GM21737 (cell line): Measurements from ENCODE around the gene ILDR1.
A peak's percentile ranks its signal among the peaks of the same experiment; 100 is the strongest.

Experiments used
- ATAC-seq: cut with Tn5 transposase; IDR thresholded peaks from one replicate; pipeline ENCODE4 v1.9.1; 2021; ENCODE audit warnings: mild to moderate bottlenecking, moderate library complexity; ENCODE audit not compliant: unreplicated experiment

The ILDR1 gene

GRCh38 chr3:122021037-122021436, 1.0 kb downstream of the ILDR1 start:
- ATAC-seq = no peak

DNA sequence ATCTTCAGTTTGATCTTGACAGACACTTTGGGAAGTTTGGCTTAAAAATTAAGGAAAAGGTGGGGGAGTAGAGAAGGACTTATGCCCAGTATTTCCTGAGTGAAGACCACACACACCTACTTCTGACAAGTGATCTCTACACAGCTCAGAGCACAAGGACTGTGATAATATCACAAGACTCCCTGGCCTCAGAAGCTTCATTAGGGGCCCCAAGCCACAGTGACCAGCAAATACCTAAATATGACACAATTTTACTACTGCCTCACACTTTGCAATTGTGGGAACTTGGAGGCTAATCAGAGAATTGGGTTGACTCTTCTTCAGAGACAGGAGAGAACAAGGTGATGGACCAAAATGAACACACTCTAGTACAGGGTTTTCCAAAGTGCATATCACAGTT, 2.6 kb downstream of the ILDR1 start:
- no peak for ATAC-seq

- peak; percentile 69 for ATAC-seq
Measured at GRCh38 chr3:122014741-122015140, 7.3 kb downstream of the ILDR1 start.

DNA sequence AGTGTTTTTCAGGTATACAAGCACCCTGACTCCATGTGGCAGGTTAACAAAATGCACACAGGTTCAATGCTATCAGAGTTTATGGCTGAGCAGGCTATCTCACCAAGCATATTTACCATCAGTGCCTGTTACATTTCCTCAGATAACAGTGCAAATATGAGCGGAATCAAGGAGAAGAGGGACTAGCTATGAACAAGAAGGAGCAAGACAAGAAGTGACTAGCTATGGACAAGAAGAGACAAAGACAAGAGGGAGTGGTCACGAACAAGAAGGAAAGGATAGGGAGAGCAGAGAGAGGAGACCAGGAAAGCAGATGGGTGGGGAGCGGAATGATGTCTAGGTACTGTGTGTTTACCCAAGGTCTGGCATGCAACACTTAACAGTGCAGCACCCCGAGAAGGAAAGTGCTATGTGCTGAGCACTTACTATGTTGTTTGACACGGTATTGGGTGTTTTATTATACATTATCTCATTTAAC, 8.6 kb downstream of the ILDR1 start:
- no peak for ATAC-seq

DNA sequence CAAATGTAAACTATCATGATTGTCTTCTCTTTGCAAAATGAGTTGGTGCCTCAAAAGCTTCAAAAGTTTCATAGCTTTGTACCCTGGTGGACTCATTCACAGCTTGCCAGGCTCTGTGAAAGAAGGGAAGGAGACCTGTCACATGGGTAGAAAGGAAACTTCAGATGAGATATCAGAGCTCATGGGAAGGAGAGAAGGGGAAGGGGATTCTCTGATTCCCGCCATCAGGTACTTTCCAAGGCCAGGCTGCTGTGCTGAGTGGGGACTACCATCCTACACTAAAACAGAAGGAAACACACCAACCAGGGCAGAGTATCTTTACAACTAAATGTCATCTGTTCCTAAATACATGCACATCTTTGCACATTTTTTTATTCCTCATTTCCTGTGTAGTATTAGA, 9.2 kb downstream of the ILDR1 start:
- no peak for ATAC-seq

- ATAC-seq = no peak
Measured at GRCh38 chr3:122011396-122011795, 10.7 kb downstream of the ILDR1 start.

GRCh38 chr3:122010506-122010905, 11.5 kb downstream of the ILDR1 start:
- no peak for ATAC-seq

- no peak for ATAC-seq
Measured at GRCh38 chr3:122008166-122008565, 13.9 kb downstream of the ILDR1 start.

- no peak for ATAC-seq
Measured at GRCh38 chr3:122006267-122006666, 15.8 kb downstream of the ILDR1 start.

GRCh38 chr3:122004991-122005565, 17.0 kb downstream of the ILDR1 start:
- ATAC-seq = peak; percentile 39

DNA sequence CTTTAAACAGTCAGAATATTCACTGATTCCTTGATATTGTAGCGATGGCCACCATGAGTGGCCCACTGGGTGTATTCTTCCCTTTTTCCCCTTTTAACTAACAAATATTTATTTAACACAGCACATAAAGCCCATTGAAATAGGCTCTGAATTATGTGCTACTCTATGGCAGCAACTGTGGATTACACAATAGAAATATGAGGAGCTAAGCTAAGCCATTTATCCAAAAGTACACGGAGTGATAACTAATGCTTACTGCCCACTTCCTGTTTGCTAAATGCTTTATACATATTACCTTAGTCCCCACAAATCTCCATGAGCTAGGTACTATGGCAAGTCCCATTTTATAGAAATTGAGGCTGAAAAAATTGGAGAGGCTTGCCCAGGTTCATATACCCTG, 17.9 kb downstream of the ILDR1 start:
- ATAC-seq = no peak

GRCh38 chr3:122003606-122004005, 18.4 kb downstream of the ILDR1 start:
- ATAC-seq = no peak

DNA sequence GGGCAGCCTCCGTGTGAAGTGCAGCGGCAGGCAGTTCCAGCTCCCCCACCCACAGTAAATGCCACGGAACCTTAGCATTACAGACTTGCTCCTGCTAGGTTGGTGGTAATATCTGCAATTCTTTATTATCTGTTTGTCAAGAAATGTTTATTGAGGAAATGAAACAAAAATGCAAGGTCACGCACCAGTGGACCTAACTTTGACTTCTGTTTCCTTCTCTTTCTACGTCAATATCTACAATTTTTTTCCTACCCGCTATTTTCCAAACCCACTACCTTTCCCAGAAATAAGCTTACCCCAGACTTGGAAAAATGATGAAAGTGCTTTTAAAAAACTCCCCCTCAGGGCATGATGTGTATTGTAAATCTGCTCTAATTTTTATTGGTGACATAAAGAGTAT, 18.9 kb downstream of the ILDR1 start:
- no peak for ATAC-seq

GRCh38 chr3:122002611-122003010, 19.4 kb downstream of the ILDR1 start:
- no peak for ATAC-seq

GRCh38 chr3:122001892-122002291, 20.2 kb downstream of the ILDR1 start:
- ATAC-seq = no peak

DNA sequence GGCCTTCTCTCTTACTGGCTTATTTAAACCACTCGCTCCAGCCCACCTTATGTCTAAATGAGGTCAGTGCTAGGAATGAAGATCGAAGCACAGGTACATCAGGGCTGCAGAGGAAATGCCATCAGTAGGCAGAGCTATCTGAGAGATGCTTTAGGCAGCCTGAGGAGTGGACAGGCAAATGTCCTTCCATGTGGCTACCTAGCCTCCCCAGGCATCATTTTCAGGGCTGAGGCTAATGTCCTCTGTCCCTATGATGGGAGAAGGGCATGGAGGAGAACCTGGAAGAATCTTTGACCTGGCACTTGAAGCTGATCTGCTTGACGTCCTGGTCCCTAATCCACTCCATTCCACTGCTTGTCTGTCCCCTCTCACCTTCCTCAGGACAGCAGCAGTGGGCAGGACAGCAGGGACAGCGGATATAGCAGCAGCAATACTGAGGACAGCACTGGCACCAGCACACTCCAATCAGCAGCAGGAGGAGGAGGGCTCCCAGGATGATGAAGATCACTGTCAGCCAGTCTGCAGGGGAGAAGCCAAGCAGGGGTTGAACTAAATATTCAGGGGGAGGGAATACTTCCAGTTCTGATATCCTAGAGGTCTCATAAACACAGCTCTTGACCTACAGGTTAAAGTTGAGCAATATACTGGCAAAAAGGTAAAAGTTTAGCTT, 21.0 kb downstream of the ILDR1 start:
- no peak for ATAC-seq

DNA sequence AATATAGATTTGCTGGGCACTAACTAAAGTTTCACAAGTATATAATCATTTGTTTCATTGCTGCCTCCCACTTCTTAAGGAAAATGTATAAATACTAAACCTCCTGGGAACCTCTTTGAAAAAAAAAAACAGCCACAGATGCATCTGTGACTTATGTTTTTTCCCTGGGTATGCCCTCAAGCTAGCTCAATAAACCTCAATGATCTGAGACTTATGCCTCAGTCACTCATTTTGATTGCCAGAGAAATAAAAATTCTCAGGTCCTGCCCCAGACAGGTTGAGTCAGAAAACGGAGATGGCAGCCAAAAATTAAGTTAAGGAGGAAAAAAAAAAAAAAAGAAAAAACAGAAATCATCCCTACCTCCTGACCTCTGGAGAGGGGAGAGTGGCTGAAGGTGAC, 22.1 kb downstream of the ILDR1 start:
- ATAC-seq = no peak

GRCh38 chr3:121998611-121999473, 23.2 kb downstream of the ILDR1 start:
- no peak for ATAC-seq

GRCh38 chr3:121998030-121998580, 23.9 kb downstream of the ILDR1 start:
- no peak for ATAC-seq

DNA sequence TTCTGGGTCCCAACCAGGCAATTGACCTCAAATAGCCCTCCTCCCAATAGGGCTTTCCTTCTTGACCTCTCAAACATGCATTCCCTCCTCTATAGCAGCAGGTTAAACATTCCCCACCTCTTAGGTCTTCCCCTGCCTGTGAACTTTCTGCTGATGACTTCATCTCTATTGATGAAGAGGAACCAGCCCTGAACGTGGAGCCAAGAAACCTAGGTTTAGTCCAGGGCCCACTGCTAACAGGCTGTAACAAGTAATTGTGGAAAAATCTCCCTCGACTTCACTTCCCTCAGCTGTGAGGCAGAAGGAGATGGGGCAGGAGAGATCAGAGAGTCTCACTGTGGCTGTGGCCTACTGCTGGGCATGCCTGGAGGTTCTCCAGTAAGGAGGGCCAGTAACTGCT, 24.7 kb downstream of the ILDR1 start:
- ATAC-seq = no peak

DNA sequence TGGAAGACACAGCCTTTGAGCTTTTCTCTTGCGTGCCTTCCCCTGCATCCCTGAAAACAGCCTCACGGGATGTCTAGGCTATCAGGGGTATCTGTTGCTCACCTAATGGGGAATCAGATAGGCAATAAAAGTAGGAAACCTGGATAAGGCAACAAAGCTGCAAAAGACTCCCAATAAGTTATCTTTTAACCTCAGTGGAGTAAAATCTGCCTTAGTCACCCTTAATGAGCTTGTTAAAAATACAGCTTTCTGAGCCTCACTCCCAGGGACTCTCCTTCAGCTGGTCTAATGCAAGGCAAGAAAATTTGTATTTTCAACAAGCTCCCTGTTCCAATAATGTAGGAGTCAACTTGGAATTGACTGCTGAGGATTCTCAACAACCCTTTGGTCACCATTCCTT, 25.6 kb downstream of the ILDR1 start:
- ATAC-seq = no peak
